Mesodermal cell (in vitro differentiated cells): Measurements from ENCODE around the gene SLC6A19.

Source experiments
- H3K27ac ChIP-seq: 2 replicates; pipeline ENCODE4 v1.7.0; 2013; ENCODE audit warnings: mild to moderate bottlenecking, low read depth, low read length, moderate library complexity; ENCODE audit not compliant: severe bottlenecking
- H3K36me3 ChIP-seq: 2 replicates; pipeline ENCODE4 v1.7.1; 2013; ENCODE audit warnings: mild to moderate bottlenecking, low read length, moderate library complexity; ENCODE audit not compliant: control insufficient read depth, insufficient read depth
- H3K4me1 ChIP-seq: one replicate; pipeline ENCODE4 v1.7.1; 2013; ENCODE audit warnings: mild to moderate bottlenecking, low read length; ENCODE audit not compliant: insufficient read depth, control insufficient read depth, poor library complexity, severe bottlenecking
- H3K4me3 ChIP-seq: 2 replicates; pipeline ENCODE4 v1.7.0; 2013; ENCODE audit warnings: low read length, control low read depth, mild to moderate bottlenecking; ENCODE audit not compliant: insufficient read depth, poor library complexity, severe bottlenecking; ENCODE audit errors: extremely low read depth
- H3K9me3 ChIP-seq: 2 replicates; pipeline ENCODE4 v1.7.1; 2013; ENCODE audit warnings: mild to moderate bottlenecking, low read length, moderate library complexity; ENCODE audit not compliant: control insufficient read depth
- WGBS, 2 experiments: methylation state at CpG; one replicate each; pipeline ENCODE4 v1.1.5; 2013; ENCODE audit warnings: missing lambda C conversion rate in 2 of 2; ENCODE audit not compliant: insufficient coverage in 2 of 2; 5-methylcytosine and 5-hydroxymethylcytosine counted together

The SLC6A19 gene

GRCh38 chr5:1166370-1166769 lies 35.0 kb upstream of the SLC6A19 start:
- Histone ChIP-seq H3K27ac (no peak overlapping the region), H3K4me3 (no peak overlapping the region), H3K4me1 (peaks cover 3% of the 10 kb centered on the region), H3K36me3 (no peaks in the 10 kb centered on the region), H3K9me3 (no peaks in the 10 kb centered on the region)

DNA sequence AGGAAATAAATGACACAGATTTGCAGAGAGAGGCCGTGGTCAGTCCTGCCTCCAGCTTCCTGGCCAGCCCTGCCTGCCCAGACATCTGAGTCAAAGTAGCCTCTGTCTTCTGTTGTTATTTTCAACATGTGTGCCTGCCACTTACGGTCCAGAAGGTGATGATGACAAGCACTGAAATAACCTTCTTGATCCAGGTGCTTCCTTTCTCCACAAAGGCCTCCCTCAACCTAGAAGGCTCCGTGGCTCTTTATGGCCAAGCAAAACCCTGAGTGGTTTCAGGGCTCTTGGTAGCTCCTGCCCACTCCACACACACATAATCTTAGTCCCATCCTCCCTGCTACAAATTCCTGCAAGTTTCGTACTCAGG lies 34.1 kb upstream of the SLC6A19 start:
- no peak overlapping the region for H3K4me3 ChIP-seq
- no peak overlapping the region for H3K27ac ChIP-seq
- H3K9me3 ChIP-seq, result no peaks in the 10 kb centered on the region
- WGBS, 2 experiments, result 76 to 86% methylated on average over 3 to 4 of the region's 4 CpGs
- no peaks in the 10 kb centered on the region for H3K36me3 ChIP-seq
- peaks cover 10% of the 10 kb centered on the region for H3K4me1 ChIP-seq

- WGBS, 2 experiments, result 33 to 37% methylated on average over 26 to 28 of the region's 28 CpGs
- Histone ChIP-seq H3K4me3 (peak overlapping the region; percentile 21), H3K27ac (no peak overlapping the region), H3K4me1 (peaks cover 10% of the 10 kb centered on the region), H3K9me3 (no peaks in the 10 kb centered on the region), H3K36me3 (no peaks in the 10 kb centered on the region)
Measured at GRCh38 chr5:1167728-1168709, 33.4 kb upstream of the SLC6A19 start.

GRCh38 chr5:1168796-1169195 lies 32.6 kb upstream of the SLC6A19 start:
- Histone ChIP-seq H3K4me3 (no peak overlapping the region), H3K36me3 (no peaks in the 10 kb centered on the region), H3K4me1 (peaks cover 10% of the 10 kb centered on the region), H3K9me3 (no peaks in the 10 kb centered on the region), H3K27ac (no peak overlapping the region)
- 92 to 95% methylated on average over 16 of the region's 16 CpGs for WGBS, 2 experiments

DNA sequence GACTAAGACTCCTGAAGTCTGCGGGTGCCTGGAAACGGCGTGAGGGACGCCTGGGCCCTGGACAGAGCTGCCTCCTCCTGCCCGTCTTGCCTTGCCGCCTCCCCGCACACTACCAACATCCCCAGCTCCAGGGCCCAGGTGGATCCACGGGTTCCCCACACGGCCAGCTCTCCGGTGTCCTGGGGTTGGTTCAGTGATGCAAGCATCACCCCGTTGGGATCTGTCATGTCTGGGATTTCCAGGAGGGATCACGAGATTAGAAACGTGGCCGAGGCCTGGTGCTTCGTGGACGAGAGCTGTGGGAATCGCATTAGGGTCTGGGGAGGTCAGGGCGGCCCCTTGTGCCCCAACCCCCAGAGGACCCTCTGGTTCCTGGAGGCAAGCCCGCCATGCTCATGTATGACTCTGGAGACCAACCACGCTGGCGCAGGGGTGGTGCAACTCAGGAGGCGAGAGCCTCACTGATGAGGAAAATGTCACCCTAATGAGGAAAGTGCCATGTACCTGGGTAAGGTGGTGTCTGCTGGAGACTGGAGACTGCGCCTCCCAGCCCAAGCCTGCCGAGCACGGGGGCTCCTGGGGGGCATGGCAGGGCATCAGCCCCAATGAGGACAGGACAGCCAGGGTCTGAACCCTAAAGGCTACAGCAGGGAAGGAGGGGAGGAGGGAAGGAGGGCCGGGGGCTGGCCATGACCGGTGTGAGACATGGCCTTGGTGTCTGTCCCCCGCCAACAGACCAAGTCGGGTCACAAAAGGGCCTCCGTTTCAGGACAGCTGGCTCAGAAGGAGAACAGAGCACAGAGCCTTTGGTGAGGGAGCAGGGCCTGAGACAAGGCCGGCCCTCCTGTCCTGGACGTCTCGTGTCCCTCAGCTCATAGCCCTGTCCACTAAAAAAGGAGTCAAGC lies 31.9 kb upstream of the SLC6A19 start:
- Histone ChIP-seq H3K9me3 (no peaks in the 10 kb centered on the region), H3K36me3 (no peaks in the 10 kb centered on the region), H3K27ac (no peak overlapping the region), H3K4me1 (peaks cover 14% of the 10 kb centered on the region), H3K4me3 (no peak overlapping the region)
- 90 to 91% methylated on average over 27 to 31 of the region's 33 CpGs for WGBS, 2 experiments

DNA sequence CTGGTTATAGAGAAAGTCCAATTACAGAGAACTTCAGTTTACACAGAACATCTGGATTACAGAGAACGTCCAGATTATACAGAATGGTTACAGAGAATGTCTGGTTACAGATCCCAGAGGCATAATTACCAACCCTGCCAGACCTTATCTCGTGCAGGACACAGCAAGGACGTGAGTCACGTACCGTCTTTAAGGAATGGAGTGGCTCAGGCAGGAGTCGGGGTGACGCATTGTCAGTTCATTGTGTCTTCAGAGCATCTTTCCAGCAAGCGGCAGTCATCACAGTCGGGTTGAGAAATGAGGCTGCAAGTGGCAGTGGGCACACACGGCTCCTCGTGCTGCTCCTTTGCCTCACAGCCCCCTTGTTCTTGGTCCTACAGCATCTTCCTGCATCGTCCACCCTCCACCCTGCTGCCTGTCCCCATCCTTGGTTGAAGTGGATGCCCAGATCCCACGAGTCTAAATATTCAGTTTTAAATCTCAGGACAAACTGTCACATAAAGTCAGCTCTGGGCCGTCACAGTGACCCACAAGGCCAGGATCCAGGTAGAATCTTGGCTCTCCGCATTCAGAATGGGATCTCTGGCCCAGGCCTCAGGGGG lies 30.0 kb upstream of the SLC6A19 start:
- WGBS, 2 experiments, result 75 to 88% methylated on average over 15 of the region's 15 CpGs

DNA sequence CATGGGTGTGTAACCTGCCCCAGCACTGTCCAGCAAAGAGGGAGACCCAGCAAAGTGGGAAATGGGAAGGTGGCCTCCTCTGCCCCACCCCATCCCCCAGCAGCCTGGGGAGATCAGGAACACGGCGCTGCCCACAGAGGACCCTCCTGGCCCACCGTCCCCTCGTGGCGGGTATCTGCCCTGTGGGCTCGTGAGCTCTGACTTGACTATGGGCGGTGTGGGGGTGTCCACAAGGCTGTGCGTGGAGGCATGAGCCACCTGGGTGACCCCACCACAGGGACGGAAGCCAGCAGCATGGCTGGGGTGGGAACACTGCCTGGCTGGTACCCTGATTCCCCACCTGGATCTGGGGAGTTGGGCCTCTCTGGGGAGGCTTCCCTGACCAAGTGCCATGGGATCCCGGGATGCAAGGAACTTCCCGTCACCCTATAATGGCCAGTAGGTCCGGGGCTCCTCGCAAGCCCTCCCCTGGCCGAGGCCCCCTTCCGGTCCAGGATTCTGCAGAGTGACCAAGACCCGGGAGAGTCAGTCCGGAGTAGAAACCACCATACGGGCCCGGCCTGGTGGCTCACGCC lies 29.3 kb upstream of the SLC6A19 start:
- 93 to 96% methylated on average over 19 to 20 of the region's 20 CpGs for WGBS, 2 experiments

More for the DNA sequence above, 30.0 kb upstream of the SLC6A19 start:
- H3K36me3 ChIP-seq, result no peaks in the 10 kb centered on the region
- H3K4me1 ChIP-seq, result peaks cover 14% of the 10 kb centered on the region
- no peak overlapping the region for H3K4me3 ChIP-seq
- no peaks in the 10 kb centered on the region for H3K9me3 ChIP-seq
- H3K27ac ChIP-seq, result no peak overlapping the region

GRCh38 chr5:1172670-1173404 lies 28.6 kb upstream of the SLC6A19 start:
- Histone ChIP-seq H3K4me1 (peaks cover 14% of the 10 kb centered on the region), H3K4me3 (no peak overlapping the region)
- 93 to 96% methylated on average over 22 of the region's 22 CpGs for WGBS, 2 experiments

More for the DNA sequence above, 29.3 kb upstream of the SLC6A19 start:
- peaks cover 14% of the 10 kb centered on the region for H3K4me1 ChIP-seq
- H3K4me3 ChIP-seq, result no peak overlapping the region
- no peak overlapping the region for H3K27ac ChIP-seq
- no peaks in the 10 kb centered on the region for H3K36me3 ChIP-seq
- no peaks in the 10 kb centered on the region for H3K9me3 ChIP-seq

DNA sequence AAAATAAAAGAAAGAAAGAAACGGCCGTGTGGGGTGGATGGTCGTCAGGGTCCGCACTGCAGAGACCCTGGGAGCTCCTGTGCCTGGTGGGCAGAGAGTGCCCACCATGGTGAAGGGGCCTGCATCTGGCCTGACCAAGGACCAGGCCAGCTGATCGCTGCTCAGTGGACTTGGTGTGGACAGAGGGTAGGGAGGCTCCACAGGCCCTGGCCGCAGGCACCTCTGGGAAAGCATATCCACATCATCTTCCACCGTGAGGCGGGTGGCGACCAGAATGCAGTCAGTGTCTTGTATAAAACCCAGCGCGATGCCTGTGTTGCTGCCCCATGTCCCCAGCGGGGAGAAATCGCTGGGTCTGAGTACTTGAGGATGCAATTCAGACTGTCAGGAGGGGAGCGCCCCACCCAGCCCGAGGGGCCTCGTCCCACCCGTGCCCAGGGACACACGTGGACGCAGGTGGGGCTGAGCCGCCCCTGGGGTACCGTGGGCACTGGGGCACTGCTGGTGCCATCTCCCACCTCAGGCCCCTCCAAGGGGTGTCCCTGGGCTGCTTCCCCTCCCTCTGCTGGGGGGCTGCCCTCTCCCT lies 27.8 kb upstream of the SLC6A19 start:
- Histone ChIP-seq H3K36me3 (no peaks in the 10 kb centered on the region), H3K4me3 (no peak overlapping the region), H3K4me1 (peaks cover 11% of the 10 kb centered on the region), H3K9me3 (no peaks in the 10 kb centered on the region), H3K27ac (no peak overlapping the region)
- 92 to 95% methylated on average over 18 to 20 of the region's 21 CpGs for WGBS, 2 experiments

More at GRCh38 chr5:1172670-1173404, 28.6 kb upstream of the SLC6A19 start:
- Histone ChIP-seq H3K36me3 (no peaks in the 10 kb centered on the region), H3K27ac (no peak overlapping the region), H3K9me3 (no peaks in the 10 kb centered on the region)
